Endothelial cell (in vitro differentiated cells): Measurements from ENCODE around the gene PAM. TPM values are rescaled to one million over a fixed set of nuclear protein-coding genes. Genes with fewer than 3 reads are reported as not detected.
A peak's percentile ranks its signal among the peaks of the same experiment; 100 is the strongest.

Source experiments
- DNase-seq: peaks from one replicate; pipeline ENCODE4 v3.0.0; 2021; ENCODE audit warnings: low spot score
- H3K27ac Mint-ChIP-seq: one replicate; pipeline ENCODE4 v1.8.0; 2021; ENCODE audit warnings: mixed read lengths, inconsistent platforms; ENCODE audit not compliant: unreplicated experiment
- H3K27me3 Mint-ChIP-seq: one replicate; pipeline ENCODE4 v1.8.0; 2021; ENCODE audit warnings: mild to moderate bottlenecking, moderate library complexity, mixed read lengths, inconsistent platforms; ENCODE audit not compliant: unreplicated experiment
- H3K36me3 Mint-ChIP-seq: one replicate; pipeline ENCODE4 v1.8.0; 2021; ENCODE audit warnings: mild to moderate bottlenecking, low read depth, mixed read lengths, inconsistent platforms; ENCODE audit not compliant: unreplicated experiment
- H3K4me1 Mint-ChIP-seq: one replicate; pipeline ENCODE4 v1.8.0; 2021; ENCODE audit warnings: mild to moderate bottlenecking, mixed read lengths, inconsistent platforms; ENCODE audit not compliant: unreplicated experiment
- H3K4me3 Mint-ChIP-seq: one replicate; pipeline ENCODE4 v1.8.0; 2021; ENCODE audit warnings: mild to moderate bottlenecking, mixed read lengths, inconsistent platforms; ENCODE audit not compliant: unreplicated experiment
- H3K9me3 Mint-ChIP-seq: one replicate; pipeline ENCODE4 v1.8.0; 2021; ENCODE audit warnings: mixed read lengths, inconsistent platforms; ENCODE audit not compliant: unreplicated experiment
- CTCF ChIP-seq: fragments of 200-600 bp; sonication (generic); IDR thresholded peaks from one replicate; pipeline ENCODE4 v1.5.0; 2021; ENCODE audit warnings: antibody characterized with exemption; ENCODE audit not compliant: unreplicated experiment
- long read RNA-seq: library from polyadenylated mRNA; unstranded; transcript quantifications from one replicate; pipeline ENCODE4 v2.0.0, GENCODE V29; 2020; ENCODE audit not compliant: unreplicated experiment
- total RNA-seq: library from RNA; stranded (reverse); fragmentation: NEBNext Ultra II Directional; extraction: Animal tissue kit (Norgen Biotek cat#: 25700); gene quantifications from one replicate; pipeline ENCODE4 v1.2.1, GENCODE V29; 2021; ENCODE audit not compliant: unreplicated experiment

Gene PAM
- total RNA-seq = 255 TPM
- long read RNA-seq, full-length matches to known transcripts = 9 of 74 reads
- long read RNA-seq, partial matches to known transcripts = 28 of 74 reads
- long read RNA-seq, other reads (novel, unspliced or antisense) = 37 of 74 reads

GRCh38 chr5:102754767-102755431 lies at the start of gene PAM:
TSS of gene PAM (plus strand) at chr5:102755305. CDS start at chr5:102866196, 110,891 bp downstream.
- Mint-ChIP-seq H3K27ac (peak within 1 kb of the TSS; percentile 95), H3K27me3 (peaks cover 18% of the 10 kb centered on the region), H3K9me3 (no peaks in the 10 kb centered on the region), H3K36me3 (peaks cover 18% of the 10 kb centered on the region), H3K4me1 (peaks cover 12% of the 10 kb centered on the region), H3K4me3 (peak within 1 kb of the TSS; percentile 96)
- DNase-seq = peak; percentile 81
- no peak for TF ChIP-seq CTCF

GRCh38 chr5:102711525-102712385 lies 43.4 kb upstream of the PAM start:
- DNase-seq = no peak
- Mint-ChIP-seq H3K4me1 (no peaks in the 10 kb centered on the region), H3K9me3 (no peaks in the 10 kb centered on the region), H3K27ac (no peak overlapping the region), H3K36me3 (no peaks in the 10 kb centered on the region), H3K4me3 (no peak overlapping the region), H3K27me3 (peaks cover 3% of the 10 kb centered on the region)
- no peak for TF ChIP-seq CTCF

GRCh38 chr5:102713278-102713677 lies 41.8 kb upstream of the PAM start:
- Mint-ChIP-seq H3K4me3 (no peak overlapping the region), H3K4me1 (peaks cover 3% of the 10 kb centered on the region), H3K9me3 (no peaks in the 10 kb centered on the region), H3K27ac (no peak overlapping the region), H3K36me3 (no peaks in the 10 kb centered on the region), H3K27me3 (peaks cover 3% of the 10 kb centered on the region)
- no peak for DNase-seq
- TF ChIP-seq CTCF = no peak

GRCh38 chr5:102713682-102714231 lies 41.3 kb upstream of the PAM start:
- Mint-ChIP-seq H3K4me1 (peaks cover 3% of the 10 kb centered on the region), H3K9me3 (no peaks in the 10 kb centered on the region), H3K27me3 (peaks cover 3% of the 10 kb centered on the region), H3K4me3 (no peak overlapping the region), H3K27ac (no peak overlapping the region), H3K36me3 (no peaks in the 10 kb centered on the region)
- no peak for DNase-seq
- no peak for TF ChIP-seq CTCF
